Liver (tissue), 3 donors: ENCODE results near the gene KCNK17.

Source experiments
- FOXA1 ChIP-seq: IDR thresholded peaks from 2 replicates; pipeline ENCODE4 v1.6.1; 2016; ENCODE audit warnings: antibody characterized with exemption
- HNF4G ChIP-seq: IDR thresholded peaks from 2 replicates; pipeline ENCODE4 v1.6.1; 2016; ENCODE audit warnings: antibody characterized with exemption
- JUND ChIP-seq, 2 donors: IDR thresholded peaks; 2 replicates each; pipeline ENCODE4 v1.6.1; 2016; ENCODE audit warnings: antibody characterized with exemption in 2 of 2
- RXRA ChIP-seq, 2 donors: IDR thresholded peaks; 2 replicates each; pipeline ENCODE4 v1.6.1; 2017 to 2018; ENCODE audit warnings: antibody characterized with exemption in 2 of 2, mild to moderate bottlenecking in 1 of 2
- TAF1 ChIP-seq: conservative IDR thresholded peaks from 2 replicates; pipeline ENCODE4 v1.6.1; 2016; ENCODE audit warnings: antibody characterized with exemption, mild to moderate bottlenecking
- TF ChIP-seq, protein P1 (sequence below): fragments of 150-350 bp; IDR thresholded peaks from 2 replicates; pipeline ENCODE4 v1.5.1; 2017; ENCODE audit warnings: improper control_type of control experiment, low read depth, low read length; ENCODE audit not compliant: missing input control
- TF ChIP-seq, protein P2 (sequence below): IDR thresholded peaks from 2 replicates; pipeline ENCODE4 v1.6.1; 2016; ENCODE audit warnings: antibody characterized with exemption, mild to moderate bottlenecking
- TF ChIP-seq, protein P3 (sequence below): IDR thresholded peaks from 2 replicates; pipeline ENCODE4 v1.6.1; 2016; ENCODE audit warnings: antibody characterized with exemption
- donor health status: healthy.
- donor health status: healthy.

DNA sequence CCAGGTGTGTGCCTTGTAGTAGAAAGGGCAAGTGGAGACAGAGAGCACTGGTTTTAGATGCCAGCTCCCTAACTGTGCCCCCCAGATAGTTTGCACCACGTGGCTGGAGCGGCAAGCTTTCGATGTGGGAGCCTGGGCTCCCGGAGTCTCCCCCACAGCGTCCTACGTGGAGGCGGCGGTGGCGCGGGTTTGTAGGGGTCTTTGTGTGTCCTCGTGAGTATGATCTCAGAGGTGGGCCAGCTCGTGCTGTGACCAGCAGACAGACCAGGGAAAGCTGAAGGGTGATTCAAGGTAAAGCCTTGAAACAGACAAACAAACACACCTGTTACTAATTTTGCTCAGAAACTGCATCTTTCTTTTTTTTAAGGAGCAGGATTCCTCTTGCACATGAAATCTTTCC, 13.8 kb upstream of the KCNK17 start:
- TF ChIP-seq FOXA1 (no peak), RXRA (IDR thresholded peaks at IDR 0.05) (no peak), JUND (IDR thresholded peaks at IDR 0.05) (no peak), TAF1 (no peak), HNF4G (no peak)
- TF ChIP-seq, protein P1, sequence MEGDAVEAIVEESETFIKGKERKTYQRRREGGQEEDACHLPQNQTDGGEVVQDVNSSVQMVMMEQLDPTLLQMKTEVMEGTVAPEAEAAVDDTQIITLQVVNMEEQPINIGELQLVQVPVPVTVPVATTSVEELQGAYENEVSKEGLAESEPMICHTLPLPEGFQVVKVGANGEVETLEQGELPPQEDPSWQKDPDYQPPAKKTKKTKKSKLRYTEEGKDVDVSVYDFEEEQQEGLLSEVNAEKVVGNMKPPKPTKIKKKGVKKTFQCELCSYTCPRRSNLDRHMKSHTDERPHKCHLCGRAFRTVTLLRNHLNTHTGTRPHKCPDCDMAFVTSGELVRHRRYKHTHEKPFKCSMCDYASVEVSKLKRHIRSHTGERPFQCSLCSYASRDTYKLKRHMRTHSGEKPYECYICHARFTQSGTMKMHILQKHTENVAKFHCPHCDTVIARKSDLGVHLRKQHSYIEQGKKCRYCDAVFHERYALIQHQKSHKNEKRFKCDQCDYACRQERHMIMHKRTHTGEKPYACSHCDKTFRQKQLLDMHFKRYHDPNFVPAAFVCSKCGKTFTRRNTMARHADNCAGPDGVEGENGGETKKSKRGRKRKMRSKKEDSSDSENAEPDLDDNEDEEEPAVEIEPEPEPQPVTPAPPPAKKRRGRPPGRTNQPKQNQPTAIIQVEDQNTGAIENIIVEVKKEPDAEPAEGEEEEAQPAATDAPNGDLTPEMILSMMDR, result no peak
- TF ChIP-seq, protein P2, sequence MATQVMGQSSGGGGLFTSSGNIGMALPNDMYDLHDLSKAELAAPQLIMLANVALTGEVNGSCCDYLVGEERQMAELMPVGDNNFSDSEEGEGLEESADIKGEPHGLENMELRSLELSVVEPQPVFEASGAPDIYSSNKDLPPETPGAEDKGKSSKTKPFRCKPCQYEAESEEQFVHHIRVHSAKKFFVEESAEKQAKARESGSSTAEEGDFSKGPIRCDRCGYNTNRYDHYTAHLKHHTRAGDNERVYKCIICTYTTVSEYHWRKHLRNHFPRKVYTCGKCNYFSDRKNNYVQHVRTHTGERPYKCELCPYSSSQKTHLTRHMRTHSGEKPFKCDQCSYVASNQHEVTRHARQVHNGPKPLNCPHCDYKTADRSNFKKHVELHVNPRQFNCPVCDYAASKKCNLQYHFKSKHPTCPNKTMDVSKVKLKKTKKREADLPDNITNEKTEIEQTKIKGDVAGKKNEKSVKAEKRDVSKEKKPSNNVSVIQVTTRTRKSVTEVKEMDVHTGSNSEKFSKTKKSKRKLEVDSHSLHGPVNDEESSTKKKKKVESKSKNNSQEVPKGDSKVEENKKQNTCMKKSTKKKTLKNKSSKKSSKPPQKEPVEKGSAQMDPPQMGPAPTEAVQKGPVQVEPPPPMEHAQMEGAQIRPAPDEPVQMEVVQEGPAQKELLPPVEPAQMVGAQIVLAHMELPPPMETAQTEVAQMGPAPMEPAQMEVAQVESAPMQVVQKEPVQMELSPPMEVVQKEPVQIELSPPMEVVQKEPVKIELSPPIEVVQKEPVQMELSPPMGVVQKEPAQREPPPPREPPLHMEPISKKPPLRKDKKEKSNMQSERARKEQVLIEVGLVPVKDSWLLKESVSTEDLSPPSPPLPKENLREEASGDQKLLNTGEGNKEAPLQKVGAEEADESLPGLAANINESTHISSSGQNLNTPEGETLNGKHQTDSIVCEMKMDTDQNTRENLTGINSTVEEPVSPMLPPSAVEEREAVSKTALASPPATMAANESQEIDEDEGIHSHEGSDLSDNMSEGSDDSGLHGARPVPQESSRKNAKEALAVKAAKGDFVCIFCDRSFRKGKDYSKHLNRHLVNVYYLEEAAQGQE, result no peak
- TF ChIP-seq, protein P3, sequence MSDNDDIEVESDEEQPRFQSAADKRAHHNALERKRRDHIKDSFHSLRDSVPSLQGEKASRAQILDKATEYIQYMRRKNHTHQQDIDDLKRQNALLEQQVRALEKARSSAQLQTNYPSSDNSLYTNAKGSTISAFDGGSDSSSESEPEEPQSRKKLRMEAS, result no peak
